Osteocyte (in vitro differentiated cells): ENCODE measurements around the gene NPY1R. TPM values are rescaled to one million over a fixed set of nuclear protein-coding genes. Genes with fewer than 3 reads are reported as not detected.
A peak's percentile ranks its signal among the peaks of the same experiment; 100 is the strongest.

Experiments used
- DNase-seq: peaks from one replicate; pipeline ENCODE4 v3.0.0; 2021; ENCODE audit warnings: mixed read lengths; ENCODE audit not compliant: unreplicated experiment; ENCODE audit errors: extremely low spot score
- H3K27ac Mint-ChIP-seq: one replicate; pipeline ENCODE4 v1.8.0; 2021; ENCODE audit warnings: mild to moderate bottlenecking, mixed read lengths; ENCODE audit not compliant: unreplicated experiment
- H3K27me3 Mint-ChIP-seq: one replicate; pipeline ENCODE4 v1.8.0; 2021; ENCODE audit warnings: mixed read lengths; ENCODE audit not compliant: unreplicated experiment
- H3K36me3 Mint-ChIP-seq: one replicate; pipeline ENCODE4 v1.8.0; 2021; ENCODE audit warnings: mixed read lengths; ENCODE audit not compliant: unreplicated experiment
- H3K4me1 Mint-ChIP-seq: one replicate; pipeline ENCODE4 v1.8.0; 2021; ENCODE audit warnings: mixed read lengths; ENCODE audit not compliant: unreplicated experiment
- H3K4me3 Mint-ChIP-seq: one replicate; pipeline ENCODE4 v1.8.0; 2021; ENCODE audit warnings: mild to moderate bottlenecking, moderate library complexity, mixed read lengths; ENCODE audit not compliant: unreplicated experiment
- H3K9me3 Mint-ChIP-seq: one replicate; pipeline ENCODE4 v1.8.0; 2021; ENCODE audit warnings: mixed read lengths; ENCODE audit not compliant: unreplicated experiment
- total RNA-seq: library from RNA; stranded (reverse); gene quantifications from 2 replicates; pipeline ENCODE4 v1.2.1, GENCODE V29; 2021
- TF ChIP-seq, protein P1 (sequence below): fragments of 200-600 bp; sonication (generic); IDR thresholded peaks from 2 replicates; pipeline ENCODE4 v1.5.0; 2021; ENCODE audit warnings: antibody characterized with exemption, mild to moderate bottlenecking, moderate library complexity

The NPY1R gene
- total RNA-seq, 1 donor from 2014 or later: 1.3 TPM

- Mint-ChIP-seq H3K4me1 (peaks cover 16% of the 10 kb centered on the region), H3K27ac (no peak overlapping the region), H3K9me3 (no peaks in the 10 kb centered on the region), H3K27me3 (peaks cover 59% of the 10 kb centered on the region), H3K36me3 (no peaks in the 10 kb centered on the region), H3K4me3 (no peak overlapping the region)
- DNase-seq: no peak
- TF ChIP-seq, protein P1, sequence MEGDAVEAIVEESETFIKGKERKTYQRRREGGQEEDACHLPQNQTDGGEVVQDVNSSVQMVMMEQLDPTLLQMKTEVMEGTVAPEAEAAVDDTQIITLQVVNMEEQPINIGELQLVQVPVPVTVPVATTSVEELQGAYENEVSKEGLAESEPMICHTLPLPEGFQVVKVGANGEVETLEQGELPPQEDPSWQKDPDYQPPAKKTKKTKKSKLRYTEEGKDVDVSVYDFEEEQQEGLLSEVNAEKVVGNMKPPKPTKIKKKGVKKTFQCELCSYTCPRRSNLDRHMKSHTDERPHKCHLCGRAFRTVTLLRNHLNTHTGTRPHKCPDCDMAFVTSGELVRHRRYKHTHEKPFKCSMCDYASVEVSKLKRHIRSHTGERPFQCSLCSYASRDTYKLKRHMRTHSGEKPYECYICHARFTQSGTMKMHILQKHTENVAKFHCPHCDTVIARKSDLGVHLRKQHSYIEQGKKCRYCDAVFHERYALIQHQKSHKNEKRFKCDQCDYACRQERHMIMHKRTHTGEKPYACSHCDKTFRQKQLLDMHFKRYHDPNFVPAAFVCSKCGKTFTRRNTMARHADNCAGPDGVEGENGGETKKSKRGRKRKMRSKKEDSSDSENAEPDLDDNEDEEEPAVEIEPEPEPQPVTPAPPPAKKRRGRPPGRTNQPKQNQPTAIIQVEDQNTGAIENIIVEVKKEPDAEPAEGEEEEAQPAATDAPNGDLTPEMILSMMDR: no peak
Observed at GRCh38 chr4:163335384-163335783, 3.0 kb upstream of the NPY1R start.

GRCh38 chr4:163331629-163332376 lies 593 bp downstream of the NPY1R start:
- TF ChIP-seq, protein P1: no peak
- no peak for DNase-seq
- Mint-ChIP-seq H3K4me3 (peak overlapping the region; percentile 87), H3K27me3 (peaks cover 54% of the 10 kb centered on the region), H3K4me1 (peaks cover 16% of the 10 kb centered on the region), H3K9me3 (no peaks in the 10 kb centered on the region), H3K36me3 (no peaks in the 10 kb centered on the region), H3K27ac (no peak overlapping the region)

DNA sequence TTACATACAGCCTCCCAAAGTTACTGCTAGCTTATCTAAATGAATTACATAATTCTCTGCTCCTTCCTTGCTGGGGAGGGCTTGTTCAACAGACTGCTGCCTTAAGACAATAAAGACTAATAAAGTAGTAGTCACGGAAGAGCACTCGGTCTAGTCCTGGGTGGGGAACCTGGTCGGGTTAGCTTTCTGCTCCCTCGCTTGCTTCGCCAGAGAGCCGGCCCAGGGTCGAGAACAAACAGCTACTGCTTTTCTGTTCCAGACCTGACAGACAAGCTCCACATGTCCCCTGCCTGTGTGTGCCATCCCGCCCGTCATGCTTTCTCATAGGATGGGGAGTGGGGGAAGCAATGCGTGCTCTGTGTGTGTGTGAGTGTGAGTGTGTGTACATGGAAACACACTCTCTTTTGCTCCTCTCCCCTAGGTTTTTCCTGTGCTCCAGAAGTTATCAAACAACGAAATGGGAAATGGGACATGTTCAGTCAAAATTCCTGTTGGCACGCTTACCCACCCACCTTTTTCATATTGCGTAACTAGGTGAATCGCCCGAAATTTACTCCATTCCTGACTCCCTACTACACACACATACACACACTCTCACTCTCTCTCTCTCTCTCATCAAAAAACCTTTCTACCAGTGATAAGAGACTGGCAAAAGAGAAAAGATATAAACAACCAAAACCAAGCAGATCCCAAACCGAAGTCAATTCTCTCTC lies 1.3 kb downstream of the NPY1R start:
- H3K36me3 Mint-ChIP-seq: no peaks in the 10 kb centered on the region
- peaks cover 56% of the 10 kb centered on the region for H3K27me3 Mint-ChIP-seq
- no peak overlapping the region for H3K27ac Mint-ChIP-seq
- TF ChIP-seq, protein P1: no peak
- H3K4me1 Mint-ChIP-seq: peaks cover 16% of the 10 kb centered on the region
- DNase-seq: no peak
- no peaks in the 10 kb centered on the region for H3K9me3 Mint-ChIP-seq
- H3K4me3 Mint-ChIP-seq: peak overlapping the region; percentile 87

DNA sequence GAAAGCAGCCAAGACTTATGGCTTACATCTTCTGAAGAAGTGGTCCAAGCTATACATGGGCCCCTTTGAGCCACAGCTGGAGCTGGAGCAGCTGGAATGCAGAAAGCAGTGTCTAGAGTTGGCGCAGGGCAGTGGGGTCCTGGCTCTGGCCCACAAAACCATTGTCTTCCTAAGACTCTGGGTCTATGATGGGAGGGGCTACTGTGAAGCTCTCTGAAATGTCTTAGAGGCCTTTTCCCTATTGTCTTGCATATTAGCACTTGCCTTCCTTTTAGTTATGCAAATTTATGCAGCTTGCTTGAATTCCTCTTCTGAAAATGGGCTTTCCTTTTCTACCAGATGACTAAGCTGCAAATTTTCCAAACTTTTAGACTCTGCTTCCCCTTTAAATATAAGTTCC lies 15.3 kb downstream of the NPY1R start:
- no peaks in the 10 kb centered on the region for H3K4me1 Mint-ChIP-seq
- no peak overlapping the region for H3K27ac Mint-ChIP-seq
- H3K27me3 Mint-ChIP-seq: peaks cover 2% of the 10 kb centered on the region
- peaks cover 6% of the 10 kb centered on the region for H3K9me3 Mint-ChIP-seq
- no peaks in the 10 kb centered on the region for H3K36me3 Mint-ChIP-seq
- TF ChIP-seq, protein P1: no peak
- no peak overlapping the region for H3K4me3 Mint-ChIP-seq
- DNase-seq: no peak

- Mint-ChIP-seq H3K36me3 (no peaks in the 10 kb centered on the region), H3K9me3 (no peaks in the 10 kb centered on the region), H3K27me3 (no peaks in the 10 kb centered on the region), H3K4me1 (no peaks in the 10 kb centered on the region), H3K4me3 (no peak overlapping the region), H3K27ac (no peak overlapping the region)
- TF ChIP-seq, protein P1: no peak
- DNase-seq: no peak
Observed at GRCh38 chr4:163309466-163309865, 22.9 kb downstream of the NPY1R start.
